NCI-H1092 treated with DMSO at 0.1 percent for 48 hours (cell line): ENCODE data around the gene NPFFR2.
"Not testable (repeated sequence)": the region's sequence is repeated elsewhere in the genome, so short reads cannot be mapped to it uniquely, and the experiment has no call there.

Experiments
- DNase-seq: peaks from one replicate; lab custom pipeline; 2025; lab: John Stamatoyannopoulos, UW

The NPFFR2 gene

GRCh38 chr4:72112514-72113156 lies 80.8 kb downstream of the NPFFR2 start:
- no peak for DNase-seq

GRCh38 chr4:72118017-72118416 lies 86.2 kb downstream of the NPFFR2 start:
- no peak for DNase-seq

GRCh38 chr4:72119946-72120345 lies 88.1 kb downstream of the NPFFR2 start:
- no peak for DNase-seq

- DNase-seq, result no peak
These were observed 96.9 kb downstream of the NPFFR2 start for GRCh38 chr4:72128741-72129140.

- DNase-seq, result no peak
These were observed 104.6 kb downstream of the NPFFR2 start for GRCh38 chr4:72136429-72136828.

GRCh38 chr4:72139997-72140396 lies 108.2 kb downstream of the NPFFR2 start:
- not testable (repeated sequence) for DNase-seq

GRCh38 chr4:72144241-72144640 lies 112.4 kb downstream of the NPFFR2 start:
- DNase-seq, result no peak

GRCh38 chr4:72152731-72153130 lies 120.9 kb downstream of the NPFFR2 start:
- no peak for DNase-seq

- not testable (repeated sequence) for DNase-seq
These were observed 121.8 kb downstream of the NPFFR2 start for GRCh38 chr4:72153634-72154033.

- DNase-seq, result not testable (repeated sequence)
These were observed 137.5 kb downstream of the NPFFR2 start for GRCh38 chr4:72169285-72169684.

GRCh38 chr4:72169861-72170260 lies 138.1 kb downstream of the NPFFR2 start:
- DNase-seq, result no peak

GRCh38 chr4:72171761-72172160 lies 140.0 kb downstream of the NPFFR2 start:
- no peak for DNase-seq

GRCh38 chr4:72179342-72179741 lies 147.5 kb downstream of the NPFFR2 start:
- DNase-seq, result no peak

- no peak for DNase-seq
These were observed 154.9 kb downstream of the NPFFR2 start for GRCh38 chr4:72186714-72187113.

GRCh38 chr4:72194046-72194445 lies 162.2 kb downstream of the NPFFR2 start:
- no peak for DNase-seq

GRCh38 chr4:72194453-72194852 lies 162.7 kb downstream of the NPFFR2 start:
- DNase-seq, result no peak
